IPS-15b (cell line): ENCODE data around the gene UBASH3A.

Experiments
- H3K27me3 ChIP-seq: one replicate; pipeline ENCODE4 v1.6.1; 2013; ENCODE audit warnings: low read length; ENCODE audit not compliant: control insufficient read depth, insufficient read depth
- H3K36me3 ChIP-seq: one replicate; pipeline ENCODE4 v1.6.1; 2013; ENCODE audit warnings: low read length; ENCODE audit not compliant: control insufficient read depth, insufficient read depth
- H3K4me1 ChIP-seq: one replicate; pipeline ENCODE4 v1.6.1; 2013; ENCODE audit warnings: mild to moderate bottlenecking, low read length; ENCODE audit not compliant: control insufficient read depth, insufficient read depth
- H3K4me3 ChIP-seq: one replicate; pipeline ENCODE4 v1.5.1; 2013; ENCODE audit warnings: low read depth, low read length
- H3K9ac ChIP-seq: one replicate; pipeline ENCODE4 v1.6.1; 2013; ENCODE audit warnings: low read depth, mild to moderate bottlenecking, low read length
- H3K9me3 ChIP-seq: one replicate; pipeline ENCODE4 v1.6.1; 2013; ENCODE audit warnings: mild to moderate bottlenecking, low read length; ENCODE audit not compliant: control insufficient read depth, insufficient read depth

The UBASH3A gene

GRCh38 chr21:42439284-42440186 lies 35.8 kb downstream of the UBASH3A start:
- Histone ChIP-seq H3K9ac (no peak overlapping the region), H3K9me3 (no peaks in the 10 kb centered on the region), H3K4me1 (no peaks in the 10 kb centered on the region), H3K27me3 (peaks cover 2% of the 10 kb centered on the region), H3K4me3 (no peak overlapping the region), H3K36me3 (no peaks in the 10 kb centered on the region)

- no peak overlapping the region for H3K9ac ChIP-seq
- H3K27me3 ChIP-seq, result no peaks in the 10 kb centered on the region
- H3K36me3 ChIP-seq, result no peaks in the 10 kb centered on the region
- H3K4me3 ChIP-seq, result no peak overlapping the region
- H3K4me1 ChIP-seq, result no peaks in the 10 kb centered on the region
- no peaks in the 10 kb centered on the region for H3K9me3 ChIP-seq
These were observed 36.6 kb downstream of the UBASH3A start for GRCh38 chr21:42440187-42440792.

GRCh38 chr21:42441963-42442362 lies 38.3 kb downstream of the UBASH3A start:
- no peak overlapping the region for H3K4me3 ChIP-seq

GRCh38 chr21:42443181-42443785 lies 39.6 kb downstream of the UBASH3A start:
- Histone ChIP-seq H3K27me3 (no peaks in the 10 kb centered on the region), H3K4me1 (no peaks in the 10 kb centered on the region), H3K4me3 (no peak overlapping the region), H3K9me3 (no peaks in the 10 kb centered on the region), H3K36me3 (no peaks in the 10 kb centered on the region), H3K9ac (no peak overlapping the region)

More at GRCh38 chr21:42441963-42442362, 38.3 kb downstream of the UBASH3A start:
- Histone ChIP-seq H3K4me1 (no peaks in the 10 kb centered on the region), H3K9ac (no peak overlapping the region), H3K36me3 (no peaks in the 10 kb centered on the region), H3K27me3 (no peaks in the 10 kb centered on the region), H3K9me3 (no peaks in the 10 kb centered on the region)

- Histone ChIP-seq H3K4me3 (no peak overlapping the region), H3K9ac (no peak overlapping the region), H3K36me3 (no peaks in the 10 kb centered on the region), H3K9me3 (no peaks in the 10 kb centered on the region), H3K4me1 (no peaks in the 10 kb centered on the region), H3K27me3 (no peaks in the 10 kb centered on the region)
These were observed 40.4 kb downstream of the UBASH3A start for GRCh38 chr21:42443876-42444744.

- no peaks in the 10 kb centered on the region for H3K27me3 ChIP-seq
- no peak overlapping the region for H3K4me3 ChIP-seq
- H3K36me3 ChIP-seq, result no peaks in the 10 kb centered on the region
These were observed 41.0 kb downstream of the UBASH3A start for GRCh38 chr21:42444745-42445059.

GRCh38 chr21:42445311-42445710 lies 41.6 kb downstream of the UBASH3A start:
- Histone ChIP-seq H3K36me3 (no peaks in the 10 kb centered on the region), H3K4me1 (no peaks in the 10 kb centered on the region)

More at GRCh38 chr21:42444745-42445059, 41.0 kb downstream of the UBASH3A start:
- H3K4me1 ChIP-seq, result no peaks in the 10 kb centered on the region
- H3K9ac ChIP-seq, result no peak overlapping the region
- H3K9me3 ChIP-seq, result no peaks in the 10 kb centered on the region

GRCh38 chr21:42446531-42446930 lies 42.8 kb downstream of the UBASH3A start:
- Histone ChIP-seq H3K36me3 (no peaks in the 10 kb centered on the region), H3K4me3 (no peak overlapping the region), H3K27me3 (no peaks in the 10 kb centered on the region), H3K4me1 (no peaks in the 10 kb centered on the region), H3K9me3 (no peaks in the 10 kb centered on the region), H3K9ac (no peak overlapping the region)

More at GRCh38 chr21:42445311-42445710, 41.6 kb downstream of the UBASH3A start:
- Histone ChIP-seq H3K9ac (no peak overlapping the region), H3K9me3 (no peaks in the 10 kb centered on the region), H3K27me3 (no peaks in the 10 kb centered on the region), H3K4me3 (no peak overlapping the region)

GRCh38 chr21:42447182-42447581 lies 43.5 kb downstream of the UBASH3A start:
- no peaks in the 10 kb centered on the region for H3K27me3 ChIP-seq
- H3K9me3 ChIP-seq, result no peaks in the 10 kb centered on the region
- H3K36me3 ChIP-seq, result no peaks in the 10 kb centered on the region
- no peak overlapping the region for H3K4me3 ChIP-seq
- no peak overlapping the region for H3K9ac ChIP-seq
- no peaks in the 10 kb centered on the region for H3K4me1 ChIP-seq

- H3K27me3 ChIP-seq, result no peaks in the 10 kb centered on the region
- no peak overlapping the region for H3K9ac ChIP-seq
- no peaks in the 10 kb centered on the region for H3K4me1 ChIP-seq
- no peaks in the 10 kb centered on the region for H3K9me3 ChIP-seq
- H3K36me3 ChIP-seq, result no peaks in the 10 kb centered on the region
- H3K4me3 ChIP-seq, result no peak overlapping the region
These were observed 44.0 kb downstream of the UBASH3A start for GRCh38 chr21:42447732-42448131.

GRCh38 chr21:42448686-42449085 lies 45.0 kb downstream of the UBASH3A start:
- Histone ChIP-seq H3K27me3 (no peaks in the 10 kb centered on the region), H3K9me3 (no peaks in the 10 kb centered on the region), H3K4me1 (no peaks in the 10 kb centered on the region), H3K36me3 (no peaks in the 10 kb centered on the region), H3K9ac (no peak overlapping the region), H3K4me3 (no peak overlapping the region)
